HG02623 (cell line): ENCODE results near the gene KIF4A.

ENCODE experiments used
- ATAC-seq: cut with Tn5 transposase; IDR thresholded peaks from one replicate; pipeline ENCODE4 v1.9.1; 2021; ENCODE audit warnings: moderate library complexity; ENCODE audit not compliant: unreplicated experiment

Gene KIF4A

DNA sequence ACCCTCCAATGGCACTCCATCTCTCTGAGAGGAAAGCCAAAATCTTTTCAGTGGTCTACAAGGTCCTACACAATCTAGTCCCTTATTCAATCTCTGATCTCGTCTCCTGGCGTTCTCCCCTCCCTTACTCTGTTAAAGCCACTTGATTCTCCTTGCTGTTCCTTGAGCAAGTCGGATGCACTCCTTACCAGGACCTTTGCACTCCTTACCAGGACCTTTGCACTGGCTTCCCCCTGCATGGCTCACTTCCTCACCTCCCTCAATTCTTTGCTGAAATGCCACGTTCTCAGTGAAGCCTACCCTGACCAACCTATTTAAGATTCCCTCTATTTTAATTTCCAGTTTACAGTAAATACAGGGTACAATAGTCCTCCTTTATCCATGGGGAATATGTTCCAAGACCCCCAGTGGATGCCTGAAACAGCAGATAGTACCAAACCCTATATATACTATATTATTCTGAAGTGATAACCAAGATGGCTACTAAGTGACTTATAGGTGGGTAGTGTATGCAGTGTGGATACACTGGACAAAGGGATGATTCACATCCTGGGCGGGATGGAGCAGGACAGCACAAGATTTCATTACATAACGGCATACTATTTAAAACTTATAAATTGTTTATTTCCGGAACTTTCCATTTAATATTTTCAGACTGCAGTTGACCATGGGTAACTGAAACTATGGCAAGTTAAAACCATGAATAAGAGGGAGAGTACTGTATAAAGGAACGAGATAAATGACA lies 148.2 kb downstream of the KIF4A start:
- ATAC-seq = no peak

DNA sequence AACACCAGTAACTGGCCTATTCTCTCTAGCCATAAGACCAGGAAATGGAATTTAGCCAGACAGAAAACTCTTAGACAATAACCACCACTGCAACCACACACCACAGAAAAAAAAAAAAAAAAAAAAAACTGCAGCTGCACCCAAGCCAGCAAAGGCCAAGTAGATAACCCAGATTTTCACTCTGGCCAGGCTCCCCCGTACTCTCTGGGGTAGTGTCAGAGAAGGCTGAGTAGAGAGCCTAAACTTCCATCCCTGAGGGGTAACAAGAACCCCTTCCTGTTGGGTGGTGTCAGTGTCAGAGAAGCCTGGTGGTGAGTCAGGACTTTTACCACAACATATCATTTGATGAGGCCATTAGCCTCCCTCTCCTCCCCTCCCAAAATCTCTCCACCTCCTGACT lies 149.1 kb downstream of the KIF4A start:
- ATAC-seq = no peak

DNA sequence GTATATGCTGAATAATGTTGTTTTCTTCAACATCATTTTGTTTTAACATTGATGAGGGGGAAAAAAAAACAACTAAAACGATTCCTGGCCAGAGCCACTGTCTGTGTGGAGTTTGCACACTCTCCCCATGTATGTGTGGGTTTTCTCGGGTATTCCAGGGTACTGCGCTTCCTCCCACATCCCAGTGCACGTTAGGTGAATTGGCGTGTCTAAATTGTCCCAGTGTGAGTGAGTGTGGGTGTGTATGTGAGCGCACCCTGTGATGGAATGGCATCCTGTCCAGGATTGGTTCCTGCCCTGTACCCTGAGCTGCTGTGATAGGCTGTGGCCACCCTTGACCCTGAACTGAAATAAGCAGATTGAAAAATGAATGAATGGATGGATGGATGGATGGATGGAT lies 152.3 kb downstream of the KIF4A start:
- ATAC-seq = no peak

DNA sequence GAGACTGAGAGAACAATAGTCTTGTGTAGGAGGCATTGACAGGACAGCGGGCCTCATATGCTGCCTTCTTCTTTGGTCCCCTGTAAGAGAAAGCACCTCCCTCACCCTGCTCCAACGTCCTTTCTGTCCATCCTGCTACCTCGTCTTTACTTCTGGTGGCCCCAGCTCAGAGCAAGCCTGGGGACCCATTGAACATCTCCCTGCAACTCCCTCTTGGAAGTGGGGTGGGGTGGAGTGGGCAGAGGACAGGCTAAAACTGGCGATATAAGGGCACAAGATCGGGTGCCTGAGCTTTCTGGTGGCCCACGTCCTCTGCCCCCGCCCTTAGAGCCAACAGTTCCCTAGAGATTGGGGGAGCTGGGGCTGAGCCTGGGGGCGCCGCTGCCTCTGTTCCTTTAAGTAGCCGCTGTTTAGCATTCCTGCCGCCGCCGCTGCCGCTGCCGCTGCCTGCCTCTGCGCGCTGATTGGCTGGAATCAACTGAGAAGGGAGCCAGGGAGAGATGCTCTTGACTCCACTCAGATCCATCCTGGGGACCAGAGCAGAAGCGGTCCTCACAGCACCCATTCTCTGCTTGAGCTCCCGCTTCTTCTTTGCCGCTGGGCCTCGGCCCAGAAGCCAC lies 154.5 kb downstream of the KIF4A start, which contains the start of gene DLG3:
DLG3 (plus strand) TSS at position 510 of the 620 bp plus-strand sequence. CDS start 367 bp downstream, outside the sequence.
- ATAC-seq = no peak

DNA sequence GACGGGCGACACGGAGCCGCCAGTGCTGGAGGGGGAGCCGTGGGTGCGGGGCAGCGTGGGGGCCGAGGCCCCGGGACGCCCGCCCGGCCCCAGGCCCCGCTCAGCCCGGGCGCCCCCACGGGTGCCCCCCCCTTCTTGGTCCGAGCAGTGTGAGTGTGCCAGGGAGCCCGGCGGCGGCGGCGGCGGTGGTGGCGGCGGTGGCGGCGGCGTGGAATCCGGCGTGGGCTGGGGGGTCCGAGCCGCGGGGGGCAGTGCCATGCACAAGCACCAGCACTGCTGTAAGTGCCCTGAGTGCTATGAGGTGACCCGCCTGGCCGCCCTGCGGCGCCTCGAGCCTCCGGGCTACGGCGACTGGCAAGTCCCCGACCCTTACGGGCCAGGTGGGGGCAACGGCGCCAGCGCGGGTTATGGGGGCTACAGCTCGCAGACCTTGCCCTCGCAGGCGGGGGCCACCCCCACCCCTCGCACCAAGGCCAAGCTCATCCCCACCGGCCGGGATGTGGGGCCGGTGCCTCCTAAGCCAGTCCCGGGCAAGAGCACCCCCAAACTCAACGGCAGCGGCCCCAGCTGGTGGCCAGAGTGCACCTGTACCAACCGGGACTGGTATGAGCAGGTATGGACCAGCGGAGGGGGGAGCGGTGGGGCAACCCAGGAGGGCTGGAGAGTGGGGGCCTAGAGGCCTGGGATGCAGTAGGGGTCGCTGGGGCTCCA lies 155.2 kb downstream of the KIF4A start:
- ATAC-seq = no peak

DNA sequence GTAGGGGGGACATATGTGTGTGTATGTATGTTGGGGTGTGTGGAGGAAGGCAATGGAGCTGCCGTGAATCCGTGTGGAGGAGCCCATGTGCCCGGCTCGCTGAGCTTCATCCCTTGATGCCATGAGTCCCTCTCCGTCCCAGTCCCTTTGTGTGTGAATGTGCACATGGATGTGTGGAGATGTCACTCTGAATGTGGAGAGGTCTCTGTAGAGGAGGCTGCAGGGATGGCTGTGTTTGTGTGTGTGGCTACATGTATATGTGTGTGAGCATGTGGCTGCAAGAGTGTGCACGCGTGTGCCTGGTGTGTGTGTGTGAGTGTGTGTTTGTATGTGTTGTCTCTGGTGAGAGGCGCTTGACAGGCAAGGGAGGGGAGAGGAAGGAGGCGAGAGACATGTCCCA lies 156.0 kb downstream of the KIF4A start:
- no peak for ATAC-seq

DNA sequence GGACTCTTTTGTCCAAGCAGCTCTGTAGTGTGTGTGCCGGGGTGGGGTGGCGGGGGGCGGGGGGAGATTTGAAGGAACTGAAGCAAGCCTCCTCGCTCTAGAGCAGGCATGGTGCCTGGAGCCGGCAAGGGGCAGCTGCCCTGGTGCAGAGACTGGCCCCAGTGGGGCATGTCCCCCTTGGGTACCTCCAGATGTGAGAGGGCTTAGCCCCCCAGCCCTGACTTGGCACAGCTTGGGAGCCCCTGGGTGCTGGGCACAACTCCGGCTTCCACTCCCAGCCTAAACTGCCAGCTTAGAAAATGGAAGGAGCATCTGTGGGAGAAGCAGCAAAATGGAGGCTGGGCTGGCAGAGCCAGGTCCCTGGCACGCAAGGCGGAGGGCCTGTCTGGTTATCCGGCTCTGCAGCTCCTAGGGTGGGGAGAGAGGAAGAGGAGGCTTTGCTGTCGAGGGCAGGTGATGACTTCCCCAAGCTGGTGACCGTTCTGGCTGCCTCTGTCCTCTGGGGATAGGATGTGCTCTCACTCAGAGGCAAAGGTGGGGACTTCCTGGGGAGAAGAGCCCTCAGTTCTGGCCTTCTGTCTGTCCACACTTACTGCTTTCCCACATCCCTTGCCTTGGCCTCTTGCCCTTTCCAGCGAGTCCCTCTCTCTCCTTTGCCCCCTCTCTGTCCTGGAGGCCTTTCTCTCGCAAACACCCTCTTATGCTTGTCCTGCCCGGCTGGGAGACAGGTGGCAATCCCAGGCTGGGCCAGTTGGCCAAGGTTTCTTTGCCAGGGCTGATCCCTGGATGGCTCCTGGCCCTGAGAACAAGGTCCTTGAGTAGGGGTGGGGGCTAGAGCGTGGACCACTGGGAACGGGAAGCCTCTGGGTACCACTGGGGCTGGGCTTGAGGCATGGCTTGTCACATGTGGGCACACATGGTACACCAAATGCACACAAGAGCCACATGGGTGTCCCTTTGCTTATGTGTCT lies 156.8 kb downstream of the KIF4A start:
- no peak for ATAC-seq

DNA sequence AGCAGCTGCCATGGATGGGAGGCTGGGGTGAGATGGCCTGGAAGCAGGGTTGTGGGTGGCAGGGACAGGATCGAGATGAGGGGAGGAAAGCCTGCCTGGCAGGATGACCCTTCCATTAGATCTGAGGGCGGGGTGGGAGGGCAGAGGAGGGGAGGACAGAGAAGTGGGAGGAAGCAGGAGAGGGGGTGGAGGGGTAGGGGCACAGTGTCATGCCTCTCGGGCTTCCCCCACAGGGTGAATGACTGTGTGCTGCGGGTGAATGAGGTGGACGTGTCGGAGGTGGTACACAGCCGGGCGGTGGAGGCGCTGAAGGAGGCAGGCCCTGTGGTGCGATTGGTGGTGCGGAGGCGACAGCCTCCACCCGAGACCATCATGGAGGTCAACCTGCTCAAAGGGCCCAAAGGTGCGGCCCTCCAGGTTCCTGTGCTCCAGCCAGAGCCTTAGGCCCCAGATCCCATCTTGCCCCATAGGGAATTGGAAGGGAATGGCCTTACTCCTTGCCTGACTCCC lies 159.6 kb downstream of the KIF4A start:
- no peak for ATAC-seq

DNA sequence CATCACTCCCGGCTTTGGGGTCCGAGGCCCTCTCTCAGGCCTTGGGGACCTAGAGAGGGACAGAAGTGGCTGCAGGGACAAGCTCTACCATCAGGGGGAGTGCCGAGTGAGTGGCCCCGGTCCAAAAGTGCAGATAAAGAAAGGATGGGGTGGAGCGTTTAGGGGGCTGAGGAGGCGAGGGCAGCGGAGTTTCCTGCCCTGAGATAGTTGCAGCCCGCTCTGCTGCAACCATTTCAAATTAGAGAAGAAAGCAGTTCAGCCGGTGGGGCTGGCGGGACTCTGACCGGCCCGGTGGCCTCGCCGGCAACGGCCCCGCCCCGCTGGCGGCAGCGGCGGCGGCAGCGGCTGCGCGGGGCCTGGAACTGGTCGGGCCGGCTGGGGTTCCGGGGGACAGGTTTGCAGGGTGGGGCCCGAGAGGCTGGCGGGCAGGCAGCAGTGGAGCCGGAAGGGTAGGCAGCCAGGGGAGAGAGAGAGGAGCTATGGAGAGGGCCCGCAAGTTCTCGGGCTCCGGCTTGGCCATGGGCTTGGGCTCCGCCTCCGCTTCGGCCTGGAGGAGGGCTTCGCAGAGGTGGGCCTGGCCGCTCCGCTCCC lies 162.3 kb downstream of the KIF4A start:
- no peak for ATAC-seq

DNA sequence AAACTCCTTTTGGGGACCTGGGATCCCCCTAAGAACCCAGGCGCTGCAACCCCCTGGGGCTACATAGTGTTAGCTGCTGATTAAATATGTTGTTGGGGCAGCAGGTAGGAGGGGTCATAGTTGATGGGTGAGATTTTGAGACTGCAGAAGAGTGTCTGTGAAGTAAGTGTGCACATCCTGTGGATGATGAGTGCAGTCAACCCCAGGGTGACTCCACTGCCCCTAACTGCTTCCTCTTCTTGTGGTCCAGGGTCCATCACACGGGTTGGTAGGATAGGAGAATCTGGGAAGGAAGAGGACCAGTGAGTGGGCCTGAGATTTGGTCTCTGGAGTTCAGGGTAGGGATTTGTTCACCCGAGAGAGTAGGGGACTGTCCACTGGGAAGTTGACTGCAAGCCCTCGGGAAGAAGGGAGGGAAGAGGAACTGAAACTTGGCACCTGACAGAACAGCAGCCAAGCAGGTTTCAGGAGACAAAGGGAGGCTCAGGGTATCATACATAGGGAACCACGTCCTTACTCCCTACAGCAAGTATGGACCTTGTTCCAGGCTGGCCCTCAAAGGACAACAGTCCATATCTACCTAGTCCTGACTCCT lies 163.2 kb downstream of the KIF4A start:
- ATAC-seq = no peak

DNA sequence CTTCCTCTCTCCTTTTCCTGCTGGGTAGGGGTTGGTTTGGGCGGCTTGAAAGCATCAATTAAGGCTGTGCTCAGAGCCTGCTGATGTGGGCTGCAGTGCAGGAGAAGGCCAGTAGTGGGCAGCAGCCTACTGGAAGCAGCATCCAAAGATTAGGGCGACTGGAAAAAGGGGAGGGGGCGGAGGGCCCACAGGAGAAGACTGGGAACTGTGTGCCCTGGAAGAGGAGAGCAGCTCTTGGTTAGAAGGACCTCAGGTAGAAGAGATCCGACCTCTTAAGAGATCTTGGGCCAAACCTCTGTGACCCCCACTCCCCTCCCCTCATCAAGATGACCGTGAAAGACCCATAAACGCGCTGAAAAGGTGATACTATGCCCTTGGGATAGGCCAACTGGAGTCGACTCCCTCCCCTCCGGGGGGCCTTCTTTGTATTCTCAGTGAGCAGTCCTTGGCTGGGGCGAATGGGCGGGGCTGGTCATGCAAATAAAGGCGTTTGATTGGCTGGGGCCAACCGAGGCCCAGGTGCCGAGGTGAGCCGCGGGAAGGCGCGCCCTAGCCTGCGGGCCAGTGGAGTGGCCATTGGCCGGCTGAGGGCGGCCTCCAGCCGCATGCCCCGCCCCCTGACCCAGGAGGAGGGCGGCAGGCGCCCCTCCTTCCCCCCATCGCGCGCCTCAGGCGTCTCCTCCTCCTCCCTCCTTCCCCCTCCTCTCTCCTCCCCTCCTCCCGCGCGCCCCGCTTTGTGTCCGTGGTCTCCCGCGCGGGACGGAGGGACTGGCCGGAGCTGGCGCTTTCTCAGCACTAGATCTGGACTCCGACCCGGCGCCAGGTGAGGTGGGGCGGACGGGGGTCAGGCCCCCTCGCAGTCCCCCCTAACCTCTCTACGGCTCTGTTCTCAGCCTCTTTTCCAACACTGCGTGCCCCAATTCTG lies 164.8 kb downstream of the KIF4A start:
- peak; percentile 48 for ATAC-seq

DNA sequence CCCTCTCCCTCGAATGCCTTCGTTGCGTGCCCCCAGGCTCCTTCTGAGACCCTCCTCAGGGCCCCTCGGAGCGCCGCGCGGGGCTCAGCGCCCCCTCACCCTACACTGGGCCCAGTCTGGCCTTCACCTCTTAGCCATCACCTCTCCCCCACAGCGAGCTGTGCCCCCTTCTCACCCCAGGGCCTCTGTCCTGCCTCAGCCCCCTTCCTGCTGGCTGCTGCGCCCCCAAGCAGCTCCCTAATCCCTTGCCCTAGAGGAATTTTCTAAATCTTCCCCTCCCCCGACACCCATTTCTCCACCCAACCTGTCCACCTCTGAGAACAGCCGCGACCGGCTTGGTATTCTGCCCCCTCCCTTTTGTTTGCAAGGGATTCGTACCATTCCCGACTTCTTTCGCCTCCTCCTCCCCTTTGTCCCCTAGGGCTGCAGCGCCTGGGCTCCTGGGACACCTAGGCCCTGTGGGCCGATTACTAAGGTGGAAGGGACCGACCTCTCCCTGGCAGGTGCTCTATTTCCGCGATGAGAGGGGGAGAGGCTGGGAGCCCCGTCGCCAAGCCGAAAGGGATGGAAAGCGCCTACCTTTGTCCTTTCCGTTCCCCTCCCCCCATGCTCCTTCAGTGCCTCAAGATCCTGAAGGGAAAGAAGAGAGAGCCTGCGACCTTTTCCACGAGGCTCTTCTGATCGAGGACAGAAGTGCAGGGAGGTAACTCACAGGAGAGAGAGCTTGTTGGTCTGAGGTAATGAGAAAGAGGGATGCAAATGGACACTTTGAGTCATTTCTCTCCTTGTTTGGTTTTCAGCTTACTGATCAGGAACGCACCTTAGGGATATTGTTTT lies 165.7 kb downstream of the KIF4A start:
- no peak for ATAC-seq

DNA sequence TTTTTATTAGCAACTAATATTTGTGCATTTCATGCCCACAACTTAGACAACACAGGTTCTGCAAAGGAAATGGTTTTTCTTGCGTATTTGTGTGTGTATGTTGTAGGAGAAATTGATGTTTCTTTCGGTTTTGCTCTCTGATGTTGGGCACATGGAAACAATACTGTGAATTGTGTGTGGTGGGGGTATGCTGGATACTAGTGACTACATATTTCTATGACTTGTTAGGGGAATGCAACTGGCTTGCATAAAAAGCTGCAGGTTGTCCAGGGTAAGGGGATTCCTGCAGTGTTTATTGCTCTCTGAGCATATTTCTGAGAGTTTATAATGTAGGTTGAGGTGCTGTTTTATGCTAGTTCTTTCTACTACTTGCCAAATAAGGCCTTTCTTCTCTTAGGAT lies 166.4 kb downstream of the KIF4A start:
- ATAC-seq = no peak

DNA sequence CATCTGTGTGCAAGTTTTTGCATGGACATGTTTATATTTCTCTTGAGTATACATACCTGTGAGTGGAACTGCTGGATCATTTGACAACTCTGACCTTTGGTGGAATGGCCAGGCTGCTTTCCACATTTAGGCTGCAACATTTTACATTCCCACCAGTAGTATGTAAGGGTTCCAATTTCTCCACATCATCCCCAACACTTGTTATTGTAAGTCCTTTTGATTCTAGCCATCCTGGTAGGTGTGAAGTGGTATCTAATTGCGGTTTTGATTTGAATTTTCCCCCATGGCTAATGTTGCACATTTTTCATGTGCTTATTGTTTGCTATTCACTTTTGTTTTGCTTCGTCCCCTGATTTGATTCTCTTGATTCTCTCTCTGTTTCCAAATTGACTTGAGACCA lies 171.1 kb downstream of the KIF4A start:
- ATAC-seq = no peak

DNA sequence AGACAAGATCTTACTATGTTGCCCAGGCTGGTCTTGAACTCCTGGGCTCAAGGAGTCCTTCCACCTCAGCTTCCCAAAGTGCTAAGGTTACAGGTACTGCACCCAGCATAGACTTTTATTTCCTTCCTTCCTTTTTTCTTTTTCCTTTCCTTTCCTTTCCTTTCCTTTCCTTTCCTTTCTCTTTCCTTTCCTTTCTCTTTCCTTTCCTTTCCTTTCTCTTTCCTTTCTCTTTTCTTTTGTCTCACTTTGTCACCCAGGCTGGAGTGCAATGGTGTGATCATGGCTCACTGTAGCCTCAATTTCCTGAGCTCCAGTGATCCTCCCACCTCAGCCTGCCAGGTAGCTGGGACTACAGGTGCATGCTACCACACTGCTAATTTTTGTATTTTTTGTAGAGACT lies 174.1 kb downstream of the KIF4A start:
- ATAC-seq = no peak

DNA sequence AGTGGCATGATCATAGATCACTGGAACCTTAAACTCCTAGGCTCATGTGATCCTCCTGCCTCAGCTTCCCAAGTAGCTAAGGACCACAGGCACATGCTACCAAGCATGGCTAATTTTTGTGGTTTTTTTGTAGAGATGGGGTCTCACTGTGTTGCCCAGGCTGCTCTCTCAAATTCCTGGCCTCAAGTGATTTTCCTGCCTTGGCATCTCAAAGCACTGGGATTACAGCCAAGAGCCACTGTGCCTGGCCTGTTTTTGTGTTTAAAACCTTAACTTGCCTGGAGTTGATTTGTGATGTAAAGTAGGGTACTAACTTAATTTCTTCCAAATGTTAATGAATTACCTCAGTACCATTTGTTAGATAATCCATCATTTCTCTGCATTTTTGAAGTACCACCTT lies 177.1 kb downstream of the KIF4A start:
- ATAC-seq = no peak

DNA sequence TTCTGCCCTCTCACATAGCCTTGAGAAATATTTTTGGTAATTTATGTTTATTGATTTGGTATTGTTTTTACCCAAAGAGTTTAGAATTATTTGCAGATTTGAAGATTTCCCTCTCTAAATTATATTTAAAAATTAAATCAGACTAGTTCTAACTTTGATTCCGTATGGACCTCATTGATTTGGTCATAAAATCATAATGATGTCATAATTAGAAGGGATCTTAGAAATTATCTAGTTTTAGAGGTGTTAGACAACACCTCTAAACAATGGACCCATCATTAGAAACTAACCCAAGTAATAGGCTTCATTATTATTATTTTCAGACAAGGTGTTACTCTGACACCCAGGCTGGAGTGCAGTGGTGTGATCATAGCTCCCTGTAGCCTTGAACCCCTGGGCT lies 178.8 kb downstream of the KIF4A start:
- no peak for ATAC-seq
